NOMO-1 treated with dmso at 0.1 percent for 144 hours (cell line): ENCODE results near the gene GOLGA8R.
"Not testable (repeated sequence)": the region's sequence is repeated elsewhere in the genome, so short reads cannot be mapped to it uniquely, and the experiment has no call there.

Experiments
- DNase-seq: peaks from one replicate; lab custom pipeline; 2025; ENCODE audit not compliant: unreplicated experiment; lab: John Stamatoyannopoulos, UW

Gene GOLGA8R, protein sequence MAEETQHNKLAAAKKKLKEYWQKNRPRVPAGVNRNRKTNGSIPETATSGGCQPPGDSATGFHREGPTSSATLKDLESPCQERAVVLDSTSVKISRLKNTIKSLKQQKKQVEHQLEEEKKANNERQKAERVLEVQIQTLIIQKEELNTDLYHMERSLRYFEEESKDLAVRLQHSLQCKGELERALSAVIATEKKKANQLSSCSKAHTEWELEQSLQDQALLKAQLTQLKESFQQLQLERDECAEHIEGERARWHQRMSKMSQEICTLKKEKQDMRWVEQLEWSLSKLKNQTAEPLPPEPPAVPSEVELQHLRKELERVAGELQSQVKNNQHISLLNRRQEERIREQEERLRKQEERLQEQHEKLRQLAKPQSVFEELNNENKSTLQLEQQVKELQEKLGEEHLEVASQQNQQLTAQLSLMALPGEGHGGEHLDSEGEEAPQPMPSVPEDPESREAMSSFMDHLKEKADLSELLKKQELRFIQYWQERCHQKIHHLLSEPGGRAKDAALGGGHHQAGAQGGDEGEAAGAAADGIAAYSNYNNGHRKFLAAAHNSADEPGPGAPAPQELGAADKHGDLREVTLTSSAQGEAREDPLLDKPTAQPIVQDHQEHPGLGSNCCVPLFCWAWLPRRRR

DNA sequence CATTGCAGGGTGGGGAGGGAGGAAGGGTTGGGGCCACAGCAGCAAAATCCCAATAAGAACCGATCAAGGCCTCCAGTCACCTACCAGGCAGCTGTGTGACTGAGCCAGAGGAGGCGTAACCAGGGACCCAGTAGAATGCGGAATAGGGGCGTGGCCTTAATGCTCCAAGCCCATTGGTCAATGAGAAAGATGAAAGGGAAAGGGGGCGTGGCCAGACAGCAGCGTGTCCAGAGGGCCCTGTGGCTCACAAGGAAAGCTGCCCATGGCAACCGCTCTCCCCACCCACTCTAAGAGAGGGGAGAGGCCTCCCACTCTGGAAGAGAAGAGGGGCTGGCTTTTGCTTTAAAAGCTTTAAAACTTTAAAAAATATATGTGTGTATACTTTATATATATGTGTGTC lies at the start of gene GOLGA8R:
GOLGA8R (minus strand) TSS at position 101 of the 400 bp plus-strand sequence; CDS start at position 3, 98 bp downstream.
- not testable (repeated sequence) for DNase-seq

- not testable (repeated sequence) for DNase-seq
These were observed 49.8 kb upstream of the GOLGA8R start for GRCh38 chr15:30463849-30464248.

- DNase-seq, result not testable (repeated sequence)
These were observed 48.1 kb upstream of the GOLGA8R start for GRCh38 chr15:30462176-30462575.

GRCh38 chr15:30452702-30453101 lies 38.6 kb upstream of the GOLGA8R start:
- not testable (repeated sequence) for DNase-seq

GRCh38 chr15:30438348-30438747 lies 24.3 kb upstream of the GOLGA8R start:
- DNase-seq, result not testable (repeated sequence)

GRCh38 chr15:30435878-30436277 lies 21.8 kb upstream of the GOLGA8R start:
- DNase-seq, result not testable (repeated sequence)

GRCh38 chr15:30420723-30421122 lies 6.7 kb upstream of the GOLGA8R start:
- not testable (repeated sequence) for DNase-seq

DNA sequence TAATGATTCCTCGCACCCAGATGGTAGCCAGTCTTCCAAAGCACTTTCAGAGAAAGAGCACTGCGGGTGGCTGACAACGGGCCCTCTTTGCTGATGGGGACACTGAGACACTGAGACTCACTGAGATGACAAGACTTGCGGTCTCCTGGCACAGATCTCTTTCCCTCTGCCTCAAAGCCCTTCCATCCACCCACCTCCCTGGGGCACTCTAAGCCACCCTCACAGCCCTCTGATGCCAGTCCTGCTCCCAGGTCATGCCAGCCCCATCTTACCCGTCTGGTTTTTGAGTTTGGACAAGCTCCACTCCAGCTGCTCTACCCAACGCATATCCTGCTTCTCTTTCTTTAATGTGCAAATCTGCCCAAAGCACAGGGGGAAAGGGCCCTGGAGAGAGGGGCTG lies 6.4 kb downstream of the GOLGA8R start:
- DNase-seq, result not testable (repeated sequence)

DNA sequence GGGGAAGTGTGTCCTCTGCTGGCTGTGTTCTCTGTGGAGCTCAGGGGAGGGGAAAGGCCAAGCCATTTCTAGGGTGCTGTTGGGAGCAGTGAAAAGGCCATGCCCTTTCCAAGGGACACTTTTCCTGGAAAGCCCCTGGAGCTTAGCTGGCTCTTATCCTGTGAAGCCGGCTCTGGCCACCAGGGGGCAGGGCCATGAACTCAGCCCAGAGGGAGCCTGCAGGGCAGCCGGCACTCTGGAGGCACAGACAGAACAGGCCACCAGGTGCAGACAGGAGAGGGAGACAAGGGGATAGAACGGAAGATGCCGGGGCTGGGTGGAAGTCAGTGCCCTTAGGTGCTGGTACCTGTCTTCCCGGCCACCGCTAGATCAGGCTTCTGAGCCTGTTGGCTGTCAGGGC lies 15.1 kb downstream of the GOLGA8R start:
- DNase-seq, result not testable (repeated sequence)

DNA sequence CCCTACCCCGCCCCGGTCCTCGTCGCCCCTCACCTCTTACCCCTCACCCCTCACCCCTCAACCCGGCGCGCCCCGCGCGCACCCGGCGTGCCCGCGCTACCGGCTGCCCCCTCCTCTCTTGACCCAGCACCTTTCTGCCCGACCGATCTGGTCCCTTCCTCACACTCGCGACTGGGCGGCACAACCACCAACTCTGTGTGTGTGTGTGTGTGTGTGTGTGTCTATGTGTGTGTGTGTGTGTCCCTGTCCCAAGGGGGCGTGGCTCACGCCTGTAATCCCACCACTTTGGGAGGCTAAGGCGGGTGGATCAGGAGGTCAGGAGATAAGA lies 20.4 kb downstream of the GOLGA8R start:
- not testable (repeated sequence) for DNase-seq

DNA sequence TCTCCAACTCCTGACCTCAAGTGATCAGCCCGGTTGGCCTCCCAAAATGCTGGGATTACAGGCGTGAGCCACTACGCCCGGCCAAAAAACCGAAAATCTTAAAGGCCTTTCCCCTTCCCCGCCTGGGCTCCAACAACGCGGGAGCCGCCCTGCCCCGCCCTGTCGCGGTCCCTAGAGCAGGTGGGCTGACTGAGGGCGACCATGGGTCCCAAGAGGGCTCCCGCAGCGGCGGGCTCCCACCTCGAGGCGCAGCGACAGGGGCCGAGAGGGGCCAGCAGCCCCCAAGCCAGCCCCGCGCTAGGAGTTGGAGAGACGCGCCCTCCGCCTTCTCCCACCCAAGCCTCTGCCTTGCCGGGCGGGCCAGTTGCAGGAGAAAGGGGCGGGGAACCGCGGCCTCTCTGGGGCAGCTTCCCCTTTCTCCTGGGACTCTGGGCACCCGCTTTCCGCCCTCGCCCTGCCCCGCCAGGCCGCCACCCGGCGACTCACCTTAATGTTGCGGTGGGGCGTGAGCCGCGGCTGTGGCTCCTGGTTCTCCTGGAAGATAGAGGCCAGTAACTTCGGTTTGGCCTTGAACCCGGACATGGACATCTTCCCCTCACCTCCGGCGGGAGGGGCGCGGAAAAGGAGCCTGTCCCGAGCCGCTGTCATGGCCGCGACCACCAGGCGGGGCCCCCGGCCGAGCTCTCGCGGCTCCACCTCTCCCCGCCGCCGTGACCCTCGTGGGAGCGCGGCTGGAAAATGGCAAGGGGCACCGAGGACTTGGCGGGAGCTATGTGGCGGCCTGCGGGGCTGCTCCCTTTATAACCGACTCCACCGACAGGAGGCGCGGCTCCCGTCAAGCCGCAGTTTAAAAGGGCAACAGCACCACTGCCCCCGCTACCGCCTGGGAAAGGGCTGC lies 21.0 kb downstream of the GOLGA8R start, which contains the start of gene CHRFAM7A:
CHRFAM7A (minus strand) TSS at position 775 of the 898 bp plus-strand sequence. CDS start 10,189 bp downstream, outside the sequence.
- DNase-seq, result not testable (repeated sequence)

DNA sequence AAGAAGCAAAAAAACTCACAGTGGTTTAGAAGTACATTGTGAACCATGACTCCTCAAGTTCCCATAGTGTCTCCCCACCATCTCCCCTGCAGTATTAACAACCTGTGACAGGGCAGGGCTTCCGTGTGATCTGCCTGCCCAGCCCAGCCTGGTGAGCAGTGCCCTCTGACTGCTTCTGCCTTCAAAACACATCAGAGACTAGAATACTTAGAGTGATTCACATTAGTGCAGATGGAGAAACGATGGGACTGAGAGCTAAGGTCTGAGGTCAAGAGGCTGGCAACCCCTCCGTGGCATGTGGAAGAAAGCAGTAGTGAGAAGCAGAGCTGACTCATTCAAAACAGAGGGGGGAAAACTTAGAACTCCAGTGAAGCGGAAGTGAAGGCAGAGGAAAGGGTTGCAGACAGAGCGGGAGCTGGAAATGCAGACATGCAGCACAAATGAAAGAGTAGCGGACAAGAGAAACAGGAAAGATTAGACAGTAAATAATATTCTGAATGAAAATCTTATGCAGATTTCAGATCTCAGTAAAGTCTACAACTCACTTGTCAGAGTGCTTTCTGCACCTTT lies 27.7 kb downstream of the GOLGA8R start:
- not testable (repeated sequence) for DNase-seq

DNA sequence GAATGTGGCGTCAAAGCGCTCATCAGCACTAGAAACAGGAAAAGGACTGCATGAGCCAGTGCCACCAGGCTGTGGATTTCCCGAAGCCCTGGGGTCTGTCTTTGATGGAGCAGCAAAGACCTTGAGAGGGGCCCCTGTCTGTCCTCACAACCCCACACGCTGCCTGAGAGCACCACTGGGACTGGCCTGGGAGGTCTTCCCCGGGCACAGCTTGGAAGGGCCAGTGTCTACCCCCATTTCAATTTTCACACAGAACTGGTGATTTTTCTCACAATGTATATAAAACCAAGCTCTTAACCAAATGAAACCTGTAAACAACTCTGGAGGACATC lies 37.0 kb downstream of the GOLGA8R start:
- not testable (repeated sequence) for DNase-seq

- DNase-seq, result not testable (repeated sequence)
These were observed 37.5 kb downstream of the GOLGA8R start for GRCh38 chr15:30376375-30377081.

GRCh38 chr15:30375872-30376271 lies 38.2 kb downstream of the GOLGA8R start:
- DNase-seq, result not testable (repeated sequence)

DNA sequence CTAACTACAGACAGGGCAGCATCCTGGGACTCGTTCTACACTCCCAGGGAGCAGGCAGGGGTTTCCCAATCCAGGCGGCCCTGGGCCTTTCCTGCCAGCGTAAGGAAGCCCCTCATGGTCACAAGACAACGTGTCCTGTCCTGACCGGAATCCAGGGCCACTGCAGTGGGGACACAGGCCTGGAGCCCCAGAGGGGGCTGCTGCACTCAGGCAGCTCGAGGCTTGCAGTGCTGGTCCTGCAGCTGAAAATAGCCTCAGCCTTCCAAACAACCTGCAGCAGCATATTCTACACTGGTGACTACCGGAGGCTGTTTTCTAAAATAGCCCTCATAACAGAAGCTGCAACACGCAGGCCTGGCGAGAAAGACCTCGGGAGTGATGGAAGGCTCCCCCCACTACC lies 39.2 kb downstream of the GOLGA8R start:
- not testable (repeated sequence) for DNase-seq

DNA sequence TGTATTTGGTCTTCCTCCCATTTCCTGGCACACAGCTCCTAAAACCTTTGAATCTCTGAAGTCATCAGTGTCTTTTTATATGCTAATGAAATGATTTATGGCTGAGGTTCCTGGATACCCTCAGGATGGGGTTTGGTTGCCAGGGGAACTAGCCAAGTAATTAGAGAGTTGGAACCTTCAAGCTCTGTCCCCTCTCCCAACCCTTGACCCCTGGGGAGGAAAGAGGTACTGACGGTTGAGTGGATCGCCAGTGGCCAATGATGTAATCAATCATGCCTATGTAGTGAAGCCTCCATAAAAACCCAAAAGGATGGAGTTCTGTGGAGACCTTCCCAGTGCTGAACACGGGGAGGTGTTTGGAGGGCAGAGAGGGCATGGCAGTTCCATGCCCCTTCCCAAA lies 45.8 kb downstream of the GOLGA8R start:
- DNase-seq, result not testable (repeated sequence)

- DNase-seq, result not testable (repeated sequence)
These were observed 46.8 kb downstream of the GOLGA8R start for GRCh38 chr15:30367246-30367645.

GRCh38 chr15:30361404-30361803 lies 52.7 kb downstream of the GOLGA8R start:
- DNase-seq, result not testable (repeated sequence)

- DNase-seq, result not testable (repeated sequence)
These were observed 53.1 kb downstream of the GOLGA8R start for GRCh38 chr15:30360990-30361389.
